HG03575 (cell line): Measurements from ENCODE around the gene KCNQ1.
"Not testable (repeated sequence)": the region's sequence is repeated elsewhere in the genome, so short reads cannot be mapped to it uniquely, and the experiment has no call there.

ENCODE experiments used
- ATAC-seq: cut with Tn5 transposase; IDR thresholded peaks from one replicate; pipeline ENCODE4 v1.9.1; 2021; ENCODE audit not compliant: unreplicated experiment, insufficient number of reproducible peaks, low FRiP score; ENCODE audit errors: extremely low read depth

Gene KCNQ1

DNA sequence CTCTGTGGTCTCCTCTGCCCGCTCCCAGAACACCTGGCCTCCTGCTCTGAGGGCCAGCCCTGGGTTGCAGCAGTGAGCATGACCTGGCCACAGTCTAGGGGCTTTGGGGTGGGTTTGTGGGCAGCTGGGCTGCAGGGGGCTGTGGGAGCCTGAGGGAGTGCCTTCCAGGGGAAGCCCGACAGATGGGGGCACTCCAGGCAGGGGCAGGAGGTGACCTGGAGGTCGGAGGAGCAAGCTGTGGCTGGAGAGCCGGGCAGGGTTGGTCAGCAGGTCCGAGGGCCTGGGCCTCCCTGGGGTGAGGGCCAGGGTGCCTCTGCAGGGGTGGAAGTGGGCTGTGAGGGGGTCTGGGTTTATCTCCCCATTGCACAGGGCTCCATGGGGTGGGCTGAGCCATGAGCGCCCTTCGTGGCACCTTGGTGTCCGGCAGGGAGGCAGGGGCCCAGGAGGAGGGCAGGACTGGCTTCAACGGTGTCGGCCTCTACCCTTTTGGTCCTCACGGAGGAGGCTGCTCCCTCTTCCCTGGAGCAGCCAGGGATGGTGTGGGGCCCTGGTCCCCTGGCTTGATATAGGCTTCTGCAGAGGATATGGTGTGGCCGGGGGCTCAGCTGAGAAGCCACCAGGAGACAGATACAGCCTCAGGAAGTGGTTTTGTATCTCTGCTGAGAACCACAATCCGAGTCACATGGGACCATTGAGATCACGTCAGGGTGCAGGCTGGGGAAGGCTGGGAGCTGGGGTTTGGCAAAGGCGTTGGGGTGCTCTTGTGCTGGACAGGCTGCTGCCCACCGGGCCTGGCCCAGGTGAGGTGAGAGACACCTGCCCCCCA lies 22.3 kb downstream of the KCNQ1 start:
- ATAC-seq = no peak

GRCh38 chr11:2467695-2468055 lies 22.9 kb downstream of the KCNQ1 start:
- ATAC-seq = no peak

- ATAC-seq = no peak
Measured at GRCh38 chr11:2468363-2469235, 23.8 kb downstream of the KCNQ1 start.

DNA sequence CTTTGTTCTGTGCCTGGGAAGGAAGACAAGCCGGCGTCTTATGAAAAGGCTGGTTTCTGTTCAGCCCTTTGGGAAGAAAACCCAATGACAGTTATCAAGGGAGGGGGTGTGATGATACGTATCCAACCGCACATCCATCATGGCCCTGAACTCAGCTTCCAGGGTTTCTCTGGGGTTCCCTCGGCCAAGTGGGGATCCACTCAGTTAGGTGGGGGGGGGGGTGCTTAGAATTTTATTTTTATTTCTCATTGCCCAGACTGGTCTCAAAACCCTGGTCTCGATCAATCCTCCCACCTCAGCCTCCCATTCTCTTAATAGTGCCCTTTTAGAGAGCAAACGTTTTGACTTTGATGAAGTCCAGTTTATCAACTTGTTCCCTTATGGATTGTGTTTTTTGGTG lies 25.7 kb downstream of the KCNQ1 start:
- ATAC-seq = no peak

DNA sequence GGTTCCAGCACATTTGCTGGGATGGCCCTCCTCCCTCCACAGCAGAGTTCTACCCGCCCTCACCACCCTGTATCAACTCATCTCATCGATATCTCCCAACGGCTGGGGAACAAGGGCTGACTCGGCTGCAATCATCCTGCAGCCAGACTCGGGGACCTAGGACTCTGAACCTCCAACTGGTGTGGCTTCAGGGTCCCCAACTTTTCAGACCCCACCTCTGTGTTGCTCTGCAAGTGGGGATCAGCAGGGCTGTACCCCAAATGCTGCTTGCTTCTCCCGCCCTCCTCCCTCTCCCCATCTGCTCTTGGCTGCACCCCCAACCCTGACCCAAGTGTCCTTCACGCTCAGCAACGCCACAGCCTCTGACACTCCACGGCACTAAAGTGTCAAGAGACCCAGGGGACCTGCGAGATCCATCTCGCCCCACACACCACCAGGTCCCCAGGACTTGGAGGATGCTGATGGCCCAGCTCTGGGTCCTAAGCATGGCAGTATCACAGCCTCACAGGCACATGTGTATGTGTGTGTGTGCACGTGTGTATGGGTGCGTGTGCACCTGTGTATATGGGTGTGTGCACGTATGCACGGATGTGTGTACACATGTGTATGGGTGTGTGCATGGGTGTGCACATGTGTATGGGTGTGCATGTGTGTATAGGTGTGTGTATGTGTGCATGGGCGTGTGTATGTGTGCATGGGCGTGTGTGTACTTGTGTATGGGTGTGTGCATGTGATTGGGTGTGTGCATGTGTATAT lies 26.4 kb downstream of the KCNQ1 start:
- ATAC-seq = no peak

DNA sequence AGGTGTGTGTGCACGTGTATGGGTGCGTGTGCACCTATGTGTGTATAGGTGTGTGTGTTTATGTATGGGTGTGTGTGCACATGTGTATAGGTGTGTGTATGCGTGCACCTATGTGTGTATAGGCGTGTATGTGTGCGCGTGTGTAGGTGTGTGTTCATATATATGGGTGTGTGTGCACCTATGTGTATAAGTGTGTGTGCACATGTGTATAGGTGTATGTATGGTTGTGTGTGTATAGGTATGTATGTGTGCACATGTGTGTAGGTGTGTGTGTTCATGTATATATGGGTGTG lies 26.9 kb downstream of the KCNQ1 start:
- ATAC-seq = no peak

DNA sequence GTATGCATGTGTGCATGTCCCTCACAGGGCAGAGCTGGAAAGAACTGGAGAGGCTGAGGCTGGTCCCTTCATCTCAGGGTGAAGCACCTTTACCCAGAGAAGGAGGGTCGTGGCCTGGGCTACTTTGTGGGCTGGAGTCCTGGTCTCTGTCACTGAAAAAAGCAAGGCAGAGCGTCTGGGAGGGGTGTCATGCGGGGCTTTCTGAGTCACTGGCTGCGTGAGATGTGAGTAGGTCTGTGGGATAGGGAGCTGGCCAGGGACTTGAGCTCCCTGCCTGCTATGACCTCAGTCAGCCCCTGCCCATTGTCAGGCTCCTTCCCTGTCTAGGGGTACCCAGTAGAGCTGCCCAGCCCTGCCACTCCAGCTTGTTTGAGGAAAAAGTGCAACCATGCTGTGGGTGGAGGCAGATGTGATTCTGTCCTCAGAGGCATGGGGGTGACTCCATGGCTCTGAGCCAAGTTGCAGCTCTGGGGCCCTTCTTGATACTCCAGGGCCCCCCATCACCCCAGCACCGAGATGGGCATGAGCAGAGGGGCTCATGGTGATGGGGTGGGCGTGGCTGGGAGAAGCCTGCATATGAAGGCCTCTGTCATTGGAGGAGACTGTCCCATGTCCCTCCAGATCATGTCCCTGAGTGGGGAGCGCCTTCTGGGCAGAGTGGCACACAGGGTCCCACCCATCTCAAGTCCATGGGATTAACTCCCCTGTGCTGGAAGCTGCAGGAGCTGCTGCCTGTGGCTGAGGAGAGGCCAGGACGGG lies 27.8 kb downstream of the KCNQ1 start:
- no peak for ATAC-seq

GRCh38 chr11:2473361-2474058 lies 28.7 kb downstream of the KCNQ1 start:
- ATAC-seq = no peak

GRCh38 chr11:2474059-2474901 lies 29.5 kb downstream of the KCNQ1 start:
- no peak for ATAC-seq

GRCh38 chr11:2475136-2475918 lies 30.5 kb downstream of the KCNQ1 start:
- no peak for ATAC-seq

GRCh38 chr11:2477254-2477653 lies 32.4 kb downstream of the KCNQ1 start:
- no peak for ATAC-seq

DNA sequence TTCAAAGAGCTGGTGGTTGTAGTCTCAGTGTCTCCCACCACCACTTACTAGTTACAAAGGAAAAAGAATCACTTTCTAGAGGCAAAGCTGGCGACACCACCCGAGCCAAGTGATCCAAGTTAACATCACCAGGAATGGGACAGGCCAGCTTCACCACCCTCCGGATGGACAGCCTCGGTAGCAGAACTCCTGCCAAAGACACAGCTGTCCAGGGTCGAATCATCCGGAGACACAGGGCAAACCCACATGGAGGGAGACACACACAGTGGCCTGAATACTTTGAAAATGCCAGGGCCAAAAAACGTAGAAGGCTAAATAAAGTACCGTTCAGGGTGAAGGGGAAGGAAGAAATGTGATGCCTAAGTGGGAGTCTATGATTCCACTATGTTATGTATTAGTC lies 33.1 kb downstream of the KCNQ1 start:
- ATAC-seq = no peak

- not testable (repeated sequence) for ATAC-seq
Measured at GRCh38 chr11:2480067-2480873, 35.5 kb downstream of the KCNQ1 start.

- ATAC-seq = no peak
Measured at GRCh38 chr11:2480874-2481220, 36.0 kb downstream of the KCNQ1 start.

DNA sequence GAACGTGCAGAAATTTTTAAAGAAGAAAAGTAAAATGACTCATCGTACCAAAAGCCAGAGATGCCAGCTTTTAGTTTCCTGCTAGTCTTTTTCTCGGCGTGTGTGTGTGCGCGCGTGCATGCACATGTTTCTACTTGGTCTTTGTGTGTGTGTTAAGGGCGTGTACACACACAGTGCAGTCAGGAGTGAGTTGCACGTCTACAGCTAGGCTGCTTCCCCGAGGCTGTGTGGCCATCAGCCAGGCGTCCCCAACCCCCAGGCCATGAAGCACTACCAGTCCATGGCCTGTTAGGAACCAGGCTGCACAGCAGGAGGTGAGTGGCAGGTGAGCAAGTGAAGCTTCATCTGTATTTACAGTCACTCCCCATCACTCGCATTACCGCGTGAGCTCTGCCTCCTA lies 36.4 kb downstream of the KCNQ1 start:
- no peak for ATAC-seq

DNA sequence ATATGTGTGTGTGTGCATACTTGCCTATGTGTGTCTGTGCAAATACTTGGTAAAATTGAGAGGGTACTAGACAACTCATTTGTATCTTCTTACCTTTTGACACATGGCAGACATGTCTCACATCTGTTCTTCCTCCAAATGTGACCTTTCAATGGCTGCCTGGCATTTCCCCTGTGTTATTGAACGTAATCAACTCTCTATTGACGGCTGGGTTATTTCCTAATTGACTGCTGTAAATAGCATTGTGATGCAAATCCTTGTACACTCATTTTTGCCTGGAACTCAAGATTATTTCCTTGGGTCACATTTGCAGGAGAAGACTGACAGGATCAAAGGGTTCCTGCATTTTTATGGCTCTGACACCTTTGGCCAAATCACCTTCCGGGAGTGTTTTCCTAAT lies 37.4 kb downstream of the KCNQ1 start:
- ATAC-seq = no peak
